Stimulated activated CD8-positive, alpha-beta memory T cell treated with anti-CD3 and anti-CD28 coated beads, Interleukin-4, amount 100 ng/mL, for 1 hour (primary cell): ENCODE data around the gene ACVR1.
"Not testable (repeated sequence)": the region's sequence is repeated elsewhere in the genome, so short reads cannot be mapped to it uniquely, and the experiment has no call there.

ENCODE experiments used
- DNase-seq, 2 donors: peaks; one replicate each; pipeline ENCODE4 v3.0.0-alpha.2; 2020; ENCODE audit warnings: low read depth in 2 of 2, low spot score in 1 of 2

The ACVR1 gene

GRCh38 chr2:157894694-157895435, 18.7 kb upstream of the ACVR1 start:
- no peak for DNase-seq

DNA sequence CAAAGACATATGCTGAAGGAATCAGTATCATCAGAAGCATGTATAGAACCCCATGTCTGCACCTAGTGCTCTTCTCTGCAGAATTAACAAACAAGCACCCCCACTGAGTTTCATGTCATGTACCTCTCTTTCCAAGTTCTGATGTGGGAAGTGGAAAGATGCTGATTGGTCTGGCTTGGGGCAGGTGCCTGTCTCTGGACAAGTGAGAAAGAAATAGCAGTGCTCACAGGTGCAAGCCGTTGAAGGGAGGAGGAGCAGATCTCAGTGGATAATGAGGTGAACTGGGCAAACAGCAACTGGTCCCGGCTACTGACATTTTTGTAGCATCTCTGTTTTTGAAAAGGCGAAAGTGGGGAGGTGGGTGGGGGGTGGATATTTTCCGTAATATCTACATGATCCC, 17.5 kb upstream of the ACVR1 start:
- no peak for DNase-seq

GRCh38 chr2:157891643-157892041, 15.5 kb upstream of the ACVR1 start:
- no peak for DNase-seq

DNA sequence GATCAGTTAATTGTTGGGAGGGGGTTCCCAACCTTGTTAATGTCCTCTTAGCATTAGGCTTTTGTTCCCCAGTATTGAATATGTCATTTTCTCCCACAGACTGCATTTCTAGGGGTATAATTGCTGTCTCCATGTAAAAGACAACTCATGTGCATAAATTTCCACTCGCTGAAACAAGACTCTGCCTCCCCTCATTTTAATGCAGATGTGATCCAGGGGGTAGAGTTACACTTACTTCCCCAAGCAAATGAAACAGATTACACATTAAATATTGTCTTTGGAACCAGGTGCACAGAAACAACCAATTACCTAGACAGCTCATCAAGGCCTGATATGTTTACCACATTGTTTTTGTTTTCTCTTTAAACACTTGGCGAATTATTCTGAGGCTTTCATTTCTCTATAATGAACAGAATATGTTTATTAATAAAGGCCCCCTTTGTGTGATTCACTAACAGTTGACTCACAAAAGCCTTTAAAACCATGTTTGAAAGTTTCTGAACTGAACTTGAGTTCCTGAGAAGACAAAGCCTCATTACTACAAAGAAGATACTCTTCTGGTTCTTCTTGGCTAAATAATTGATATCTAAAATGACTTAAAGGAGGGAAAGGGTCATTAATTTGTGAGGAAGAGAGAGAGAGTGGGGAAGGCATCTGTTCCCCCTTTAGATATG, 15.0 kb upstream of the ACVR1 start:
- DNase-seq, result no peak

GRCh38 chr2:157887946-157888345, 11.8 kb upstream of the ACVR1 start:
- no peak for DNase-seq

DNA sequence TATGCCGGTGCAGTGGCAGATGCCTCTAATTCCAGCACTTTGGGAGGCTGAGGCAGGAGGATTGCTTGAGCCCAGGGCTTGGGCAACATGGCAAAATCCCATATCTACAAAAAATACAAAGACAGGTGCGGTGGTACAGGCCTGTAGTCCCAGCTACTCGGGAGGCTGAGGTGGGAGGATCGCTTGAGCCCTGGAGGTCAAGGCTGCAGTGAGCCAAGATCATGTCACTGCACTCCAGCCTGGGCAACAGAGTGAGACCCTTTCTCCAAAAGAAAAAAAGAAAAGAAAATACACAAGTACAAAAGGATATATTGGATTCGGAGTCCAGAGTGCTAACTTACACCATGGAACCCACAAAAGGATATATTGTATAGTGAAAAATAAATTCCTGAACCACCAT, 8.4 kb upstream of the ACVR1 start:
- not testable (repeated sequence) for DNase-seq

DNA sequence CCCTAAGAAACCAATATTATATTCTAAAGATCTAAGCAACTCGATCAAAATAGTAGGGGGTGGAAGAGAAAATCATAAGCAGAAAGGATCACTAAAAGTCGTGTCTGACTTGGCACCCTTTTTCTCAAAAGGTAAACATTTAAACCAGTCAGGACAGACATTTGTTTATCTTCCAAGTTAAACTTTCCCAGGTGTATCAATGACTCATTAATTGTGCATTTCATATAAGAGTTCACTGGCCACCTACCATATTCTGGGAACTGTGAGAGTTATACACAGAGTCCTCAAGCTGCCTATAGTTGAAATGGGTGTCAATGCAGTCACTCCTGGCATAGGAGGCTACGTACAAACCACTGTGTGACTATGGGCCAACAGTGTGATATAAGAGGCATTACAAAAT, 4.8 kb upstream of the ACVR1 start:
- no peak for DNase-seq

- DNase-seq, result no peak
These were observed 1.8 kb upstream of the ACVR1 start for GRCh38 chr2:157877761-157878400.

GRCh38 chr2:157876786-157877138, 632 bp upstream of the ACVR1 start:
- no peak for DNase-seq

DNA sequence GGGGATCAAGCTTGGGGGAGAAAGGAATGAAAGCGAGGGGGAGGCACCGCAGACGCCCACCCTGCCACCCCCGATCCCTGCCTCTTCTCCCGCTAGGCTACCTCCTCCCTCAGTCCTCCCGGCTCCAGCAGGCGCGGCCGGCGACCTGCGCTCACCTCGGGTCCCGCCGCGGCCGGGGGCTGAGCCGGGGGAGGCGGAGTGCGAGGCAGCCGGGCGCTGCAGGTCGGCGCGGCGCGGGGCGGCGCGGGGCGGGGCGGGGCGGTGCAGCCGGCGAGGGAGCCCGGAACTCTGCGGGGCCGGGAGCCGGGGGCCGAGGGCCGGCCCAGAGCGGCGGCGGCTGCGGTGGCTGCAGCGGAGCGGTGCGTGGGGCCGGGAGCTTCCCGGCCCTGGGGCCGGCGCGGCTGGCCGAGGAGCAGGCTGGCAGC, 477 bp downstream of the ACVR1 start:
- no peak for DNase-seq

- DNase-seq, result no peak
These were observed 1.0 kb downstream of the ACVR1 start for GRCh38 chr2:157874997-157875640.

DNA sequence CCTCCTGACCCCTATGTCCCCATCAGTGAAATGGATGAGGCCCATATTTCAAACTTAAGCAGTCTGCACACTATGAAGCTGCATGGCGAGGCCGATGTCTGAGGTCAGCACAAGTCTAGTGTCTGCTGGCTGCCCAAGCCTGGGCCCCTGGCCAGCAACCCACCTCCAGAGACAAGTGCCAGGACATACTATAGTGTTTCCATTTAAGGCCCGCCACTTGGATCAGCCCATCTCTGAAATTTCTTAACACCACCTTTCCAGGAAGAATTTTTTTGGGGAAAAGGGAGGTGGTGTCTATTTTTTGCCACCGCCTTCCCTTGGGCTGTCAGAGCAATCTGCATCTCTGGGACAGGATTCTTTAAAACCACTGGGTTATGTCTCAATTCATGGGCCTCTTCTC, 1.8 kb downstream of the ACVR1 start:
- DNase-seq, result no peak

DNA sequence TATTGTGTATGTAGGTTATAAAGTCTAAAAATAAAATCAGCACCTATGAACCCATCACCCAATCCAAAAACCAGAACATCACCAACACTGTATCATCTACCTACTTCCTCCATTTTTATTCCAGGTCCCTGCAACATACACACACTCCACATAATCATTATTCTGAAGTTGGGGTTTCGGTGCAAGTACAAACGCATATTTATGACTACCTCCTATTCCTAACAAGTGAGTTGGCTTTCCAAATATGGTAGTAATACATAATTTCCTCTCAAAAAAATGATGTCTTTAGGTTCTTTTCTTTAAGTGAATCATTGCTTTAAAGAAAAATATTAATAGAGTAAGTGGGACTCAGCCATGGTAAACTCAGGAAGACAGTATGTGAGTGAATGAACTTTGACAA, 3.3 kb downstream of the ACVR1 start:
- DNase-seq, result no peak

DNA sequence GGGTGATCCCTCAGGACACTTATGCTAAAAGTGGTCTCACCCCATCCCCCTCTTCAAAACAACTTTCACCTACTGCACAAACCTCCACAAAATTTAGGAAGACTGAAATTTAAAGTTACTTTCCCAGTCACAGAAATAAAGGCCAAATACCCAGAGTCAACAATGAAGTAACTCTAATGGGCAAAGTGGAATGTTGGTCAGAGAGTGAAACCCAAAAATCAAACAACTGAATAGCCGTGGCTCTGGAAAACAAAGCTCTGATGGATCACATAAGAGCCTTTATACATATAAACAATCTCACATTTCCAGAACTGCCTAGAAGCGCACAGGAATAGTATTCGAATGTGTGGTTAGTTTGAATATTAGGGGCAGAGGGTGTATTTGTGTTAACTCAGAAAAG, 4.7 kb downstream of the ACVR1 start:
- no peak for DNase-seq

GRCh38 chr2:157868993-157869392, 7.1 kb downstream of the ACVR1 start:
- no peak for DNase-seq

- DNase-seq, result no peak
These were observed 8.4 kb downstream of the ACVR1 start for GRCh38 chr2:157867703-157868102.

GRCh38 chr2:157866666-157867642, 9.2 kb downstream of the ACVR1 start:
- DNase-seq, result no peak

DNA sequence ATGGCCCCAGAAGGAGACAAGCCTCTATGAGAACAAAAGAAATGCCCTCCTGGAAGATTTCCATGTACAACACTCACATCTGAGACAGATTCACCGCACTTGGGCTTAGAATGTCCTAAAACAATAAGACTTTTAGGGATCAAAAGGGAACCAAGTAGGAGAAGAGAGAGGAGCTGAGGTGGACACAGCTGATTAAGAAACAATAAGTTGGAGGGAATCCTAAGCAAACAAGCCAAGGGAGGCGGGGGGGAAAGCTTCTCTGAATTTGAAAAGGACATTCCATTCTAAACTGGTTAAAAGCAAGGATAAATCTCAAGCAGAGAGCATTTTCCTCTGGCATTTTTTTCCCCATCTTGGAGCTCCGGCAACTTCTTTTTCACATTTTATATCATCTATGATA, 9.9 kb downstream of the ACVR1 start:
- no peak for DNase-seq

DNA sequence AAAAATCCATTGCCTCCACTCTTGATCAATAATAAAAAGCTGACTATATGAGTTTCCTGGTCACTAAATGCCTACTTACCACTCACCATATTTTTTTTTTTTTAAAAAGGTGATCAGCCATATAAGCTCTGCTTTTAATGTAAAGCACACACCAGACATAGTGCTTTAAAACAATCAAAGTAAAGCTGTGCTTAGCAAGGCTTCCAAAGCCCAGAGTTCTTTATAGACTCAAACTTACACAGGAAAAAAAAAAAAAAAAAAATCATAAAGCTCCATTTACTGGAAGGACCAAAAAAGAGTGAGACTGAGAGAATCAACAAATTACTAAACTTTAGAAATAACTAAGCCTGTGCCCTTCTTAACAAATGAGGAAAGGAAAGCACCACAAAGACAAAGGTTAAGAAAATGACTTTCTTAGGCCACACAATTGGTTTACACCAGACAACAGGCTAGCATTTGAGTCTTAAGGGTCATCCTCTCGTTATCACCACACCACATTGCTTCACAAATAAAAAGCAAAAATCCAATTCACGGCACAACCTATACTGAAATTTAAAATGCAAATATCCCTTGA, 11.2 kb downstream of the ACVR1 start:
- DNase-seq, result no peak

DNA sequence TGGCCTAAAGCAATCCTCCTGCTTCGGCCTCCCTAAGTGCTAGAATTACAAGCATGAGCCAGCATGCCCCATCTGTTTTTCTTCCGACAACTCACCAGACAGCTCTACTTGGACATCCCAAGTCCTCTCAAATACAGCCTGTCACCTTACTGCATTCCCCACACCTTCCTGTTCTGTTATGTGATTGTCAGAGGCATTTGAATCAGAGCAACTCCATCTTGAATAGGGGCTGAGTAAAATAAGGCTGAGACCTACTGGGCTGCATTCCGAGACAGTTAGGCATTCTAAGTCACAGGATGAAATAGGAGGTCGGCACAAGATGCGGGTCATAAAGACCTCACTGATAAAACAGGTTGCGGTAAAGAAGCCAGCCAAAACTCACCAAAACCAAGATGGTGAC, 17.3 kb downstream of the ACVR1 start:
- DNase-seq, result no peak

GRCh38 chr2:157857881-157858280, 18.2 kb downstream of the ACVR1 start:
- DNase-seq, result no peak
